Measurements from ENCODE around the gene FBXW12.
A peak's percentile ranks its signal among the peaks of the same experiment; 100 is the strongest.

FBXW12 gene

GRCh38 chr3:48429317-48429959, 57.4 kb downstream of the FBXW12 start:
- H3K4me3 ChIP-seq (ENCODE audit: low read depth, low read length) = peak overlapping the region; percentile 68
- ChIA-PET CTCF (interaction anchor here (3.3 to 17.0 kb wide), 4 partner anchors 7 to 157 kb away, joined by 16 to 948 read pairs (median 413); partner anchors contain the start of genes CCDC51 and TMA7), POLR2A (no interaction called here)
- TF ChIP-seq CTCF (IDR thresholded peaks at IDR 0.05; ENCODE audit: insufficient read depth, low read length, missing control alignments) = no peak
- DNase-seq (ENCODE audit: low read depth, low spot score) = no peak

GRCh38 chr3:48429960-48430707, 58.1 kb downstream of the FBXW12 start, which contains the start of gene PLXNB1:
Gene PLXNB1 (minus strand): TSS chr3:48430086. CDS start chr3:48424611, 5,475 bp downstream.
- TF ChIP-seq CTCF (IDR thresholded peaks at IDR 0.05; ENCODE audit: insufficient read depth, low read length, missing control alignments) = no peak
- ChIA-PET POLR2A (no interaction called here), CTCF (interaction anchor here (0.6 to 17.0 kb wide), 5 partner anchors 9 to 237 kb away, joined by 3 to 948 read pairs (median 16); partner anchors contain the start of genes CCDC51 and TMA7)

GRCh38 chr3:48430708-48431101, 58.7 kb downstream of the FBXW12 start:
- ChIA-PET CTCF (interaction anchor here (0.6 to 17.0 kb wide), 6 partner anchors 9 to 238 kb away, joined by 3 to 948 read pairs (median 11); partner anchors contain the start of genes CCDC51 and TMA7), POLR2A (no interaction called here)
- H3K4me3 ChIP-seq (ENCODE audit: low read depth, low read length) = no peak overlapping the region

More at GRCh38 chr3:48429960-48430707, 58.1 kb downstream of the FBXW12 start, which contains the start of gene PLXNB1:
- H3K4me3 ChIP-seq (ENCODE audit: low read depth, low read length) = peak within 1 kb of the TSS; percentile 68
- no peak for DNase-seq (ENCODE audit: low read depth, low spot score)

GRCh38 chr3:48431224-48432029, 59.4 kb downstream of the FBXW12 start:
- DNase-seq (ENCODE audit: low read depth, low spot score) = no peak
- no peak overlapping the region for H3K4me3 ChIP-seq (ENCODE audit: low read depth, low read length)
- POLR2A ChIA-PET = no interaction called here
- CTCF ChIA-PET = interaction anchor here (1.1 to 17.0 kb wide), 9 partner anchors 8 to 238 kb away, joined by 3 to 948 read pairs (median 16); partner anchors contain the start of genes ATRIP, CCDC51 and TMA7
- TF ChIP-seq CTCF (IDR thresholded peaks at IDR 0.05; ENCODE audit: insufficient read depth, low read length, missing control alignments) = no peak

More at GRCh38 chr3:48430708-48431101, 58.7 kb downstream of the FBXW12 start:
- no peak for DNase-seq (ENCODE audit: low read depth, low spot score)
- no peak for TF ChIP-seq CTCF (IDR thresholded peaks at IDR 0.05; ENCODE audit: insufficient read depth, low read length, missing control alignments)

GRCh38 chr3:48432411-48433371, 60.7 kb downstream of the FBXW12 start:
- ChIA-PET CTCF (interaction anchor here (0.8 to 17.0 kb wide), 13 partner anchors 10 to 246 kb away, joined by 3 to 948 read pairs (median 6); partner anchors contain the start of gene ATRIP), POLR2A (no interaction called here)
- no peak for DNase-seq (ENCODE audit: low read depth, low spot score)
- H3K4me3 ChIP-seq (ENCODE audit: low read depth, low read length) = no peak overlapping the region
- TF ChIP-seq CTCF (IDR thresholded peaks at IDR 0.05; ENCODE audit: insufficient read depth, low read length, missing control alignments) = no peak

Measured in AG04449 (cell line).